ENCODE results near the gene PMM2. TPM values are rescaled to one million over a fixed set of nuclear protein-coding genes. Genes with fewer than 3 reads are reported as not detected.
A peak's percentile ranks its signal among the peaks of the same experiment; 100 is the strongest.
"Not testable (repeated sequence)": the region's sequence is repeated elsewhere in the genome, so short reads cannot be mapped to it uniquely, and the experiment has no call there.

Gene PMM2
- total RNA-seq, 6 experiments from 2014 or later, result 18.6 to 47.8 (median 39.0) TPM

DNA sequence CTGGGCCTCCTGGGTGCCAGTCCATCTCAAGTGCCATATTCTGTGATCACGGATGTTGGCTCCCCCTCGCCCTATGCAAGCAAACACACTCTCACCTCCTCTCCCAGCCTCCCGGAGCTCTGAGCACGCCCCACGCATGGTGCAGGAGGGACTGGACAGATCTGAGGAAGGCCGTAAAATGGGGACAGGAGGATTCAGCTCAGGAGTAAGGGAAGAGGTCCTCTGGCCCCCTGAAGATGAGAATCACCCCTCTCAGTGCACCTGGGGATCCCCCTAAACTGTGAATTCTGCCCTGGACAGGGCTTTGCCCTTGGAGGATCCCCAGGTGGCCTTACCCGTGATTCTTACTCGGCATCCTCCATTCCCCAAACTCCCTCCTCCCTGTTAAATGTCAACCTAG, 15.8 kb upstream of the PMM2 start:
- H3K9me3 ChIP-seq, result no peaks in the 10 kb centered on the region
- H3K27ac ChIP-seq, result no peak overlapping the region
- H3K4me3 ChIP-seq, result no peak overlapping the region
- intact Hi-C loops (cut with DNase I), result loop anchor here (10.0 kb wide), 1 partner anchor 117 kb away; no protein-coding TSS in a partner anchor
- no peaks in the 10 kb centered on the region for H3K4me1 ChIP-seq
- WGBS (ENCODE audit: insufficient coverage, low coverage, low lambda C conversion rate, missing lambda C conversion rate), result 100% methylated on average over 2 of the region's 8 CpGs
- peaks cover 0 to 42% (median 22%) of the 10 kb centered on the region in 4 donors for H3K36me3 ChIP-seq
- DNase-seq (no peak), ATAC-seq (no peak)
- no peaks in the 10 kb centered on the region for H3K27me3 ChIP-seq
- TF ChIP-seq, protein P1, sequence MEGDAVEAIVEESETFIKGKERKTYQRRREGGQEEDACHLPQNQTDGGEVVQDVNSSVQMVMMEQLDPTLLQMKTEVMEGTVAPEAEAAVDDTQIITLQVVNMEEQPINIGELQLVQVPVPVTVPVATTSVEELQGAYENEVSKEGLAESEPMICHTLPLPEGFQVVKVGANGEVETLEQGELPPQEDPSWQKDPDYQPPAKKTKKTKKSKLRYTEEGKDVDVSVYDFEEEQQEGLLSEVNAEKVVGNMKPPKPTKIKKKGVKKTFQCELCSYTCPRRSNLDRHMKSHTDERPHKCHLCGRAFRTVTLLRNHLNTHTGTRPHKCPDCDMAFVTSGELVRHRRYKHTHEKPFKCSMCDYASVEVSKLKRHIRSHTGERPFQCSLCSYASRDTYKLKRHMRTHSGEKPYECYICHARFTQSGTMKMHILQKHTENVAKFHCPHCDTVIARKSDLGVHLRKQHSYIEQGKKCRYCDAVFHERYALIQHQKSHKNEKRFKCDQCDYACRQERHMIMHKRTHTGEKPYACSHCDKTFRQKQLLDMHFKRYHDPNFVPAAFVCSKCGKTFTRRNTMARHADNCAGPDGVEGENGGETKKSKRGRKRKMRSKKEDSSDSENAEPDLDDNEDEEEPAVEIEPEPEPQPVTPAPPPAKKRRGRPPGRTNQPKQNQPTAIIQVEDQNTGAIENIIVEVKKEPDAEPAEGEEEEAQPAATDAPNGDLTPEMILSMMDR (IDR thresholded peaks at IDR 0.05), result no peak
- TF ChIP-seq POLR2A (IDR thresholded peaks at IDR 0.05), result no peak

DNA sequence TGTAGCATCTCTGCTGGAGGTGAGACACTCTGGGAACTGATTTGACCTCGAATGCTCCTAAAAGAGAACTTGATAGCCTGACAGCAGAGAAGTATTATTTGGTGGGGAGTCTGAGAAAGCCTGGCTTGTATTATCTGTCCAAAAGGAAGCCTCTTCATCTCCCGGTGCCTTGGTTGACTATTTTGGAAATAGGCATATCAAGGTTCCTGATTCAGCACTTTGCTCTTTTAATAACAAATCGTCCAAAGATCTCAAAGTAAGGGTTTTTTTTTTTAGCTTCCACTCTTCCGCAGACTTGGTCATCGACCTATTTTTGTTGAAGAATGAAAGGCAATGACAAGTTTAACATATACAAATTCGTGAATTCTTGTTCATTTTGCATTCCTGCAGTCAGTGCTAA, 15.0 kb upstream of the PMM2 start:
- DNase-seq (no peak), ATAC-seq (no peak)
- H3K4me3 ChIP-seq, result no peak overlapping the region
- no peak overlapping the region for H3K27ac ChIP-seq
- H3K36me3 ChIP-seq, result peaks cover 0 to 33% (median 17%) of the 10 kb centered on the region in 4 donors
- H3K27me3 ChIP-seq, result no peaks in the 10 kb centered on the region
- 55% methylated on average over 6 of the region's 6 CpGs for WGBS (ENCODE audit: insufficient coverage, low coverage, low lambda C conversion rate, missing lambda C conversion rate)
- H3K9me3 ChIP-seq, result no peaks in the 10 kb centered on the region
- intact Hi-C loops (cut with DNase I), result loop anchor here (10.0 kb wide), 1 partner anchor 118 kb away; no protein-coding TSS in a partner anchor
- TF ChIP-seq POLR2A (IDR thresholded peaks at IDR 0.05), result no peak
- TF ChIP-seq, protein P1 (IDR thresholded peaks at IDR 0.05), result no peak
- no peaks in the 10 kb centered on the region for H3K4me1 ChIP-seq

DNA sequence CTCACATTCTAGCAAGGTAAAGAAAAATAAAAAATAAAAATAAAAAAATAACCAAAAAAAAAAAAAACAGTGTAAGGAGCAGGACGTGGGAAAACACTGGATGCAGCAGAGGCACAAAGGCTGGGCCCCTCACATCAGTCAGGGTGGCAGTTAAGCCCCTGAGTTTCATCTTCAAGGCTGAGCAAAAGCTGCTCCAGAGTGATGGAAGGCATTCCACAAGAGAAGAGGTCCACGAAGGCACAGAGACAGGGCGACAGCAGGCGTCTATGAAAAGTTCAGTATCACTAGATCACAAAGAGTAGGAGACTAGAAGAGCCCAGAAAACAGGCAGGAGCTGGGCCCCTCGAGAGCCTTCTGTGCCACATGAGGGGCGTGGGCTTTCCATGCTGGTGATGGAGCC, 12.2 kb upstream of the PMM2 start:
- Histone ChIP-seq H3K4me1 (peaks cover 0 to 14% (median 6%) of the 10 kb centered on the region in 4 donors), H3K36me3 (peaks cover 0 to 11% (median 2%) of the 10 kb centered on the region in 4 donors), H3K27me3 (no peaks in the 10 kb centered on the region), H3K4me3 (no peak overlapping the region), H3K27ac (no peak overlapping the region), H3K9me3 (no peaks in the 10 kb centered on the region)
- DNase-seq (no peak), ATAC-seq (no peak)
- intact Hi-C loops (cut with DNase I), result loop anchor here (10.0 kb wide), 1 partner anchor 121 kb away; no protein-coding TSS in a partner anchor
- no peak for TF ChIP-seq POLR2A (IDR thresholded peaks at IDR 0.05)
- TF ChIP-seq, protein P1 (IDR thresholded peaks at IDR 0.05), result no peak
- WGBS (ENCODE audit: insufficient coverage, low coverage, low lambda C conversion rate, missing lambda C conversion rate), result 84% methylated on average over 4 of the region's 6 CpGs

DNA sequence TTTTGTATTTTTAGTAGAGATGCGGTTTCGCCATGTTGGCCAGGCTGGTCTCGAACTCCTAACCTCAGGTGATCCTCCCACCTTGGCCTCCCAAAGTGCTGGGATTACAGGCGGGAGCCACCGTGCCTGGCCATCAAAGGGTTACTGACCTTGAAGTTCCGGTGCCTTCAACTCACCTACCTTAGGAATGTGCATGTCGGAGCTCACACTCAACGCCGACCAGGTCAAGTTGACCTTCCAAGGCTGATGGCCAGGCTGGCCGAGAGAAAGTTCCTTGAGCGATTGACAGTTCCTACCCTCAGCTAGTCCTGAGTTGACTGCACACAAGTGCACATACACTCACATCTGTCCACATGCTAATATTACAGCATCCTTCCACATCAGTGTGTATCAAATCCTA, 11.3 kb upstream of the PMM2 start:
- intact Hi-C loops (cut with DNase I), result loop anchor here (10.0 kb wide), 1 partner anchor 122 kb away; no protein-coding TSS in a partner anchor
- Histone ChIP-seq H3K36me3 (peaks cover 0 to 11% (median under 1%) of the 10 kb centered on the region in 4 donors), H3K4me1 (peaks cover 0 to 14% (median 6%) of the 10 kb centered on the region in 4 donors)
- H3K27ac ChIP-seq, H3K27me3 ChIP-seq, DNase-seq, H3K9me3 ChIP-seq, H3K4me3 ChIP-seq: not testable (repeated sequence)
- peak in 1 of 4 donors; percentile 5 for ATAC-seq
- WGBS (ENCODE audit: insufficient coverage, low coverage, low lambda C conversion rate, missing lambda C conversion rate), result 47% methylated on average over 3 of the region's 11 CpGs

DNA sequence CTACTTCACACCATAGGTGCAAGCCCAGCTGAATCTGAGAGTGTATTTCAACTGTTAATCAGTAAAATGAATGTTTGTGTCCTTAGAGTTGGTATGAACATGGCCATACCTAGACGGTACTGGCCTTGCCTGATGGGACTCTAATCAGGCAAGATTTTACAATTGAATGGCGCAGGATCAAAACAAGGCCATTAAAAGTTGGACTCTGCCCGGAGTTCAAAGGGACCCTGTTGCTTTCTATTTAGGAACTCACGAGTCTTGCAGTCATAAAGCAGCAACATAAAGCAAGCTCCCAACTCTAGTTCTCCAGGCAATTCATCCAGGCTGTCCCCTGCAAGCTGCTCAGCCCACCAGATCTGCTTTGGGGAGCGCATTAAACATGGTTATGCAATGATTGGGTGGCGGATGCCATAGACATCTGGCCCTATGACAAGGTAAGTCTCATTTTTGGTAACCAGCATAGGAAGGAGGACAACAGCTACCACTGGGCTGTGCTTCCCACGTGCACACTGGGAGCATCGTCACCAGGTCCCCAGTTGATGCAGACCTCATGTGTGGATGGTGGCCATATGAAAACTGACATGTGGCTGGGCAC, 9.0 kb upstream of the PMM2 start:
- Histone ChIP-seq H3K27me3 (no peaks in the 10 kb centered on the region), H3K36me3 (no peaks in the 10 kb centered on the region), H3K4me1 (peaks cover 0 to 21% (median 8%) of the 10 kb centered on the region in 4 donors), H3K9me3 (no peaks in the 10 kb centered on the region), H3K27ac (peak overlapping the region in 2 of 3 donors; percentile 60 to 63), H3K4me3 (no peak overlapping the region)
- no peak for TF ChIP-seq POLR2A (IDR thresholded peaks at IDR 0.05)
- TF ChIP-seq, protein P1 (IDR thresholded peaks at IDR 0.05), result no peak
- WGBS (ENCODE audit: insufficient coverage, low coverage, low lambda C conversion rate, missing lambda C conversion rate), result 31% methylated on average over 6 of the region's 8 CpGs
- intact Hi-C loops (cut with DNase I), result loop anchor here (10.0 kb wide), 1 partner anchor 124 kb away; no protein-coding TSS in a partner anchor
- DNase-seq, result peak in 1 of 3 donors; percentile 73
- peak; percentile 77 to 86 (median 82) for ATAC-seq
